ENCODE results near the gene CST6. TPM values are rescaled to one million over a fixed set of nuclear protein-coding genes. Genes with fewer than 3 reads are reported as not detected.

The CST6 gene
- total and polyA plus RNA-seq, 2 donors (not counting 3 experiments of a cell fraction or from before 2014, with no cell fraction given), result 0.46 to 2.2 TPM

GRCh38 chr11:66006134-66006890 is 5.5 kb upstream of the CST6 start:
- Histone ChIP-seq H3K9ac (replicated peaks; ENCODE audit: extremely low read depth, insufficient read depth, low read length) (no peak overlapping the region), H3K4me2 (ENCODE audit: insufficient read depth, low read length) (no peak overlapping the region), H3K27ac (ENCODE audit: insufficient read depth, low read depth, low read length) (no peak overlapping the region), H3K79me2 (ENCODE audit: control insufficient read depth, insufficient read depth, low read length) (peaks cover 20% of the 10 kb centered on the region), H3K4me3 (replicated peaks in 1 of 3; ENCODE audit: insufficient read depth in 1 of 3, low read depth in 1 of 3, low read length in 3 of 3) (no peak overlapping the region), H3K9me3 (replicated peaks; ENCODE audit: control insufficient read depth, insufficient read depth, low read length) (no peaks in the 10 kb centered on the region), H2AFZ (ENCODE audit: low read depth, low read length) (no peak overlapping the region), H3K27me3 (ENCODE audit: control insufficient read depth in 2 of 2, insufficient read depth in 2 of 2, low read length in 2 of 2) (no peaks in the 10 kb centered on the region), H3K36me3 (ENCODE audit: control insufficient read depth in 2 of 2, extremely low read depth in 1 of 2, insufficient read depth in 2 of 2, low read length in 2 of 2) (peaks cover 0 to 7% of the 10 kb centered on the region in 2 experiments), H3K4me1 (ENCODE audit: control insufficient read depth, extremely low read depth, insufficient read depth, low read length) (peaks cover 6% of the 10 kb centered on the region), H4K20me1 (replicated peaks; ENCODE audit: control insufficient read depth, extremely low read depth, insufficient read depth, low read length) (no peaks in the 10 kb centered on the region), H3K9me1 (replicated peaks; ENCODE audit: control insufficient read depth, extremely low read depth, insufficient read depth, low read length) (no peaks in the 10 kb centered on the region)
- ChIA-PET CTCF (interaction anchor here (1.0 to 3.9 kb wide), 2 partner anchors 16 kb away, joined by 4 to 37 read pairs; no protein-coding TSS in a partner anchor), POLR2A (no interaction called here)
- no peak for TF ChIP-seq CTCF (IDR thresholded peaks at IDR 0.05; ENCODE audit: extremely low read depth in 1 of 2, insufficient read depth in 1 of 2, low read depth in 1 of 2, low read length in 2 of 2)
- no peak for TF ChIP-seq MYC (IDR thresholded peaks at IDR 0.05; ENCODE audit: low read depth, low read length)
- TF ChIP-seq POLR2AphosphoS5 (IDR thresholded peaks at IDR 0.05; ENCODE audit: insufficient read depth, low read depth, low read length), result no peak
- no peak for TF ChIP-seq EZH2 (IDR thresholded peaks at IDR 0.05; ENCODE audit: borderline replicate concordance, low read depth, low read length, severe bottlenecking)
- TF ChIP-seq FOS (IDR thresholded peaks at IDR 0.05; ENCODE audit: borderline replicate concordance, insufficient read depth, low read length), result no peak
- TF ChIP-seq, protein P1, sequence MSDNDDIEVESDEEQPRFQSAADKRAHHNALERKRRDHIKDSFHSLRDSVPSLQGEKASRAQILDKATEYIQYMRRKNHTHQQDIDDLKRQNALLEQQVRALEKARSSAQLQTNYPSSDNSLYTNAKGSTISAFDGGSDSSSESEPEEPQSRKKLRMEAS (IDR thresholded peaks at IDR 0.05; ENCODE audit: insufficient read depth, insufficient read length), result no peak
- no peak for TF ChIP-seq JUN (IDR thresholded peaks at IDR 0.05; ENCODE audit: borderline replicate concordance, insufficient read depth, insufficient read length, low read depth)
- TF ChIP-seq GATA2 (IDR thresholded peaks at IDR 0.05; ENCODE audit: insufficient read depth, insufficient read length, low read depth, low read length), result no peak
- no peak for TF ChIP-seq POLR2A (IDR thresholded peaks at IDR 0.05; ENCODE audit: low read depth, low read length)
- dilution Hi-C loops (cut with MboI; ENCODE audit: extremely low pct_ligation_motif_present, low sequenced_read_pairs), result no loop called here
- intact Hi-C loops (cut with micrococcal nuclease), result no loop called here
- no peak for DNase-seq (ENCODE audit: low read depth, low spot score)
- FAIRE-seq, result no peak
- no TSS peak for BruUV-seq (replicated peaks)
